COR-L47 (cell line): Measurements from ENCODE around the gene DCAF6.
"Not testable (repeated sequence)": the region's sequence is repeated elsewhere in the genome, so short reads cannot be mapped to it uniquely, and the experiment has no call there.

ENCODE experiments used
- DNase-seq: peaks from one replicate; lab custom pipeline; 2025; lab: John Stamatoyannopoulos, UW

Gene DCAF6

GRCh38 chr1:167923324-167924056 is 13.0 kb upstream of the DCAF6 start:
- DNase-seq = no peak

- DNase-seq = no peak
These were observed 12.4 kb upstream of the DCAF6 start for GRCh38 chr1:167924102-167924501.

DNA sequence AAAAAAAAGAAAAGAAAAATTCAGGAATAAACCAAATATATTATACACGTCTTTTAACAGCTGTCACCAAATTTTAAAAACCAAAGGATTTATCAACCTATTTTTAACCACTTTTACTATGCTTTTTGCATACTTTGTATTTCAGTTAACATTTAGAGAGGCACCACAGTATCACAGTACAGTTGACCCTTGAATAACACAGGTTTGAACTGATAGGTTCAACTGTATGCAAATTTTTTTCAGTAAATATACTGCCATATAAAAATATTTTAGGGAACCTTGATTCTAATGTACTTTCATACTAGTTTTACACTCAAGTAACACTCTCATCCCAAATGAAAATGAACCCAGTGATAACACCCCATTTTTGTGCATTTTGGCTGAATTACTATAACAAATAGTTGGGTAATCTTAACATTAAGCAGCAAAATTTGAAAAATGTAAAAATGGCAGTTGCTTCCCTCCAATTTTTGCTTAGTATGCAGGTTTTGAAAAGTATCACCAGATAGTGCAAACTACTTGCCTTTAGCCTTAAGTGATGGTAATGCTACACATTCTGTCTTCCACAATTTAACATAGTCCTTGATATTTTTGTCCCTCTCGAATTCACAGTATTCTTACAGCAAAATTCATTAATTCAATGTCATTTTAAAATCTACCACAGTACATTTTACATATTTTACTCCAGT is 11.8 kb upstream of the DCAF6 start:
- DNase-seq = no peak

DNA sequence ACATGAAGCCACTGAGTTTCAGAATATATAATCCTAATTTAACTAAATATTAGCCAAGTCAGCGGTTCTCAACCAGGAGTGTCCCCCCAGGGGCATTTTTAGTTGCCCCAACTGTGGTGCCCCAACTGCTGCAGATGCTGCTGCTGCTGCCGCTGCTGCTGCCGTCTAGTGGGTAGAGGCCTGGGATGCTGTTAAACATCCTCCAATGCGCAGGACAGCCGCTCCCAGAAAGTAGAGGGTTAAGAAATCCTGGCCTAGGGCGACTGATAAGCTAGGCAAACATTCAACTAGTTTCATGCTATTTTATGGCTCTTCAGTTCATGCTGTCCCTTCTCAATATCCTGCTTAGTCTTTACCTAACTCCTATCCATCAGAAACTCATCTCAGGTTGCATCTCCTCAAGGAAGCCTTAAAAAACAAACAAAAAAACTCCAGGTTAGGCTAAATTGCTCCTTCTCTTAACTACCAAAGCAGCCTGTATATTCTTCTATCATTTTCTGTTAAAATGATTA is 9.9 kb upstream of the DCAF6 start:
- DNase-seq = no peak

- no peak for DNase-seq
These were observed 9.3 kb upstream of the DCAF6 start for GRCh38 chr1:167927046-167927754.

DNA sequence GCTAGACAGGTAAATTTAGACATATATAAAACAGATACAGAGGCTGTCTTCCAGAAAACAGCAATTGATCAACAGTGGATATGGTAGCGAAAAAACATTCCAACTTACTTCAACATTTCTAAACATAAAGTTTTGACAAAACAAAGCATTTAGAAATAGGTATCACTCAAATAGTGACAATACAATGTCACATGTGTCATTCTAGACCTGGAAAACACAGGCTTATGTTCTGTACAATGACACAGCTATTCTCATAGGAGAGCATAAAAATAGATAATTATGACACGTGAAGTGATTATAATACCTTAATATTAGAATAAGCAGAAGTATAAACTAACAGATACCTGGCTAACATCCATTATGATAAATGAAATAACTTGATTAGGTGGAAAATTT is 8.0 kb upstream of the DCAF6 start:
- DNase-seq = no peak

- DNase-seq = not testable (repeated sequence)
These were observed 7.6 kb upstream of the DCAF6 start for GRCh38 chr1:167928919-167929318.

DNA sequence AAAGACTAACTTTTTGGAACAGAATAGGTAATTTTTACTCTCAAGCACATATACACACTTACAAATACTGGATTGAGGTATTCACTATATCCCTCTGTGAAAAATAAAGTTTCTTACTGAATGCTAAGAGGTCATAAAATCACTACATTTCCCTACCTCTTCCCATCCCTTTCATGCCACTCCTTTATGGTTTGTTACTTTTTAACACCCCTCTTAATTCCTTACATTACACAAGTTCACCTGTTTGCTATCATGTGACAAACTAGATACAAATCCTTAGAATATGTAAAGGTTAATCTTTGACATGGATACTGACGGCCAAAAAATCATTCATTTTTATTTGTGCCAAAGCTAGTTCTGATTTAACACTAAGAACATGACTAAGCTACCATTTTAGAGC is 6.8 kb upstream of the DCAF6 start:
- no peak for DNase-seq

- no peak for DNase-seq
These were observed 2.7 kb upstream of the DCAF6 start for GRCh38 chr1:167933788-167934187.

GRCh38 chr1:167934426-167935215 is 1.9 kb upstream of the DCAF6 start:
- DNase-seq = no peak

DNA sequence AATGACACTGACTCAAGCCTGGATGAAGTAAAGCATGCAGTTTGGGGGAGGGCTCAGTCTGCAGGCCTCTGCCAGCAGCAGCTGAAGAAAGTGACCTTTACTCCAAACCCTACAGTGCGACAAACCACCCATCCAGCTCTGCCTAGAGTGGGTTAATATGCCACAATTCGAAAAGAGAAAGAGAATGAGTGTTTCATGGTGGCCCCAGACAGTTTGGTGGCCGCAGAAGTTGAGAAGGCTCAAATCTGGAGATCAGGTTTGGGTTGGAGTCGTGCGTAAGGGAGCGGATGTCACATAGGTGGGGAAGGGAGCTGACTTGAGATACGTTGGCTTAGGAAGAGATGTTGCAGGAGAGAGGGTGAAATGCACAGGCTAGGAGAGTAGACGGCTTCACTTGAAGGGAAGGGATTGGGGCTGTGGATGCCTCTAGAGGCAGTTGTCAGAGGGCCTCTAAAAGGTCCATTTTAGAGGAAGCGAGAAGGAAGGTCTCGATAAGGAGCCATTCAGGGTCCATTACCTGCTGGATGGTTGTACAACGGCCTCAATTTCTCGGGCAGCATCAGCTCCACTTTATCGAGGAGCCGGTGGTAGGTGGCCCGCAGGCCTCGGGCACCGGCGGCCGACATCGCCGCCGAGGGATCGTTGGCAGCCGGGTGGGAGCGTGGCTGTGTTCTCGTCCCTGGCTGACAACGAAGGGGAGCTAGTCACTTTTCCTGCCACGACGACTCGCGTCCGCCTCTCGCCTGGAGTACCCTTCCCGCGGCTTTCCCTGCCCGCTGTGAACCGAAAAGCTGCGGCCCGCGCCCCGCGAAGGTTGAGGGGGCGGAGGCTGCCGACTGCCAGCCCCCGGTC is 1.0 kb upstream of the DCAF6 start:
- DNase-seq = peak; percentile 31

DNA sequence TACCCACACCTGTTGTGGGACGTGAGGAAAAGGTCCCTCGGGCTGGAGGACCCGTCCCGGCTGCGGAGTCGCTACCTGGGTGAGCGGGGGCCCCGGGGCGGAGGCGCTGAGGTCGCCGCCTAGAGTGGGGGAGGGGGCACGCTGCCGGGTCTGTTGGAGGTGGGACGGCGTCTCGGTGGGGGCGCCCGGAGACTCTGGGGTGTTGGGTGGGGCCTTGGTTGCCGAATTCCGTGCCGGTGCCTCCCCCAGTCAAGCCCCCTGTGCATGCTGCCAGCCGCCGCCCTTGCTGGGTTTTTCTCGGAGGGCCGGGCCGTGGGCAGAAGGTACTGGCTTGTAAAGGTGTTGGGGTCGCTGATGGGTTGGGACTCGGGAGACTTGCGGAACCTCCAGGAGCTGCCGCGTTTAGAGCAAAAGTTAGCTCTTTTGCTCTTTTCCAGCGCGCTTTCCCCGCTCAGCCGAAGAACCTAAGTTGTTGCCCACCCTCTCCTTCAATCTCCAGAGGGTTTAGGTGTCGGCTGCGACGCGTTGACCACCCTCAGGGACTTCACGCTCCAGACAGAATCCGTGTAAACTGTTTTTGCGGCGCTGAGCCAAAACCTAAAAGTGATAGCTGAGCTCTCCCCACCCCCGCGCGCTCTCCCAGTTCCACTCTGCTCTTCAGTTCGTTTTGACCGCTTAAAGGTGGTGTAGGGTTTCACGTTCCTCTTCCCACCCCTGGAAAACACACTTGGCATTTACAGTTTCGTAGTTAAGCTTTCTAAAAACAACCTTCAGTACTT is 636 bp downstream of the DCAF6 start, which contains the start of gene MPC2:
Gene MPC2 (minus strand): TSS at position 143 of the 779 bp plus-strand sequence. CDS start 1,231 bp downstream, outside the sequence.
- peak; percentile 45 for DNase-seq

DNA sequence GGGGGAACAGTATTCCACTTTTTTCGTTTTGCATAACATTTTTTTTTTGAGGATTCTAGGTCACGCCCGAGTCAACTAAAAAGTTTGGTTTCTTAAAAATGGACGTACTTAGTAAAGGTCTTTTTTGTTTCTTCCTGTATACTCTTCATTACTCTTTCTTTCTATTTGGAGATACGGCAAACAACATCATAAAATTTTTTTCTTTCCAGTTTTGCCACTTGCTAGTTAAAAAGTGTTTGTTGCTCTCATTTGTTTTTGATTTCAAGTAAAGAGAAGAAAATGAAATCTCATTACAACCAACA is 1.2 kb downstream of the DCAF6 start:
- DNase-seq = no peak

DNA sequence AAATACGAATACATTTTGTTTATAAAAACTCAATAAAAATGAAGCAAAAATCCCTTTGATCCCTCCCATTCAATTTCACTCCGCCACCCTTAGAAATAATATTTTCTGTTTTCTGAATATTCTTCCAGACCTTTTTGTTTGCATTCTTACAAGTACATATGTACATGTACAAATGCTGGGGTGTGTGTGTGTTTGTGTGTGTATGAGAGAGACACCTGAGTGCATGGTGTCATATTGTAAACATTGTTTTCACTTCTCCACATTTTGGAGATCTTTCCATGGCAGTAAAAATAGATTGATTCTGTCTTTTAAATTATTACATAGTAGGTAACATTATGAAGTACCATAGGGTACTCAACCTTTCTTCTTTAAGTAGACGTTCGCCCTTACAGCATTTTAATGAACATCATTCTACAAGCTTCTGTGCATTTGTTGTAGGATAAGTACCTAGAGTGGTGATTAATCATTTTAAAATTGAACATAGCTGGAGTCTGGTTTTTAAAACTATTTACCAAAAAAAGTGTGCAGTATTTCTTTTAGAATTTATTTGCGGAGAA is 1.7 kb downstream of the DCAF6 start:
- DNase-seq = no peak

DNA sequence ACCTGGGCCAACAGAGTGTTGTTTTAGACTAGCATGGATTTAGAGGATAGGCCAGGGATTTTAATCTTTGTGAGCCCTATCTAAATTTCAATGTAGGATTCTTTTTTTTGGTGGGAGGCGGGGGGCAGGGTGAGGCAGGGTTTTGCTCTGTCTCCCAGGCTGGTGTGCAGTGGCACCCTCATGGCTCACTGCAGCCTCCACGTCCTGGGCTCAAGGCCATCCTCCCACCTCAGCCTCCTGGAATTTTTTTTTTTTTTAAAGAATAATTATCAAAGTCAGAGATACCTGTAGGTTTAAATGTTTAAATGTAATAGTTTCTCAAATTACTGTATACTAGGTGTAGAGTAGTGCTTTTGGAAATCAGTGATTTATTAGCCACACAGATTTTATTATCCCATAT is 3.8 kb downstream of the DCAF6 start:
- DNase-seq = no peak

GRCh38 chr1:167943541-167943940 is 7.1 kb downstream of the DCAF6 start:
- no peak for DNase-seq

DNA sequence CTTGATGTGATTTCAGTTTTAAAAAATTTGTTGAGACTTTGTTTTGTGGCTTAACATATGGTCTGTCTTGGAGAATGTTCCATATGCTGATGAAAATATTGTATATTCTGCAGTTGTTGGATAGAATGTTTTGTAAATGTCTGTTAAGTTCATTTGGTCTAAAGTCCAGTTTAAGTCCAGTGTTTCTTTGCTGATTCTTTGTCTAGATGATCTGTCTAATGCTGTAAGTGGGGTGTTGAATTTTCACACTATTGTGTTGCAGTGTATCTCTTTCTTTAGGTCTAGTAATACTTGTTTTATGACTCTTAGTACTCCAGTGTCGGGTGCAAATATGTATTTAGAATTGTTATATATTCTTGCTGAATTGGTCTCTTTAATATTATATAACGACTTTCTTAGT is 11.2 kb downstream of the DCAF6 start:
- no peak for DNase-seq

DNA sequence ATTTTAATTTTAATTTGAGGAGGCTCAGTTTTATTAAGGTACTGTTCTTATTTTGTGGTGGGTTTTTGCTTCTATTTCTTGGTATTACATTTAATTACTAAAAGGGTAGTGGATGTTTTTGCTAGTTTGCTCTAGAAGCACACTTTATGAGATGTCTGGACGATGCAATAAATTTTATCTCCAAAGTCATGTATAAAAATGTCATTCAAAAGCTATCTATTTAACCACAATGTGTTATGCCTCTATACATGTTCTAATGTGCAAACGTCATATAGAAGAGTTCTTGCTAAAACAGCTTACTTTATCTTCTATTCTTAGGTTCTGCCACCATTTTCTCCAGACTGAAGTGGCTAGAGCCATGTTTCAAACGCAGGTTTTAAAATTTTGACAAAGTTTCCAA is 13.3 kb downstream of the DCAF6 start:
- DNase-seq = no peak

DNA sequence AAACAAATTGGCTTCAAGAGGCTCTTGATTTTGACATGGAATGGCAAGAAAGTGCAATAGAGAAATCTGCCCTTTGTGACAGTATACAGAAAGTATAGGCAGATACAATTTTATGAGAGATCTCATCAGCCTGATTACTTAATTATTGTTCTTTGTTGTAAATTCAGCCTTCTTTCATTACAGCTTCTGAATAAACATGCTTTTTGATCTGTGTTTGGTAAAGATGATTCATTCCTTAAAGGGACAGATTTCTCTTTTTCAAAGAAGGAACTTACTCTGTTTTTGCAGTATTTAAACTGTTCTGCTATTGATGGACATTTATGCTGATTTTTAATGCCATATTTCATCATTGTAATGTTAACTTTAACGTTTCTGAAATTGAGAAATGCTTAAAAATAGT is 14.1 kb downstream of the DCAF6 start:
- DNase-seq = no peak

GRCh38 chr1:167955915-167956314 is 19.4 kb downstream of the DCAF6 start:
- DNase-seq = no peak
